Transverse colon (tissue), 4 donors: ENCODE results near the gene NELL2. TPM values are rescaled to one million over a fixed set of nuclear protein-coding genes. Genes with fewer than 3 reads are reported as not detected.

Source experiments
- DNase-seq: peaks from one replicate; pipeline ENCODE4 v3.0.0-alpha.2; 2019
- H3K27ac ChIP-seq, 4 donors: fragments of 200-600 bp; sonication (generic); 2 replicates each; pipeline ENCODE4 v1.5.1; 2016 to 2018; ENCODE audit warnings: inconsistent platforms in 4 of 4
- H3K27me3 ChIP-seq: fragments of 200-600 bp; sonication (generic); 2 replicates; pipeline ENCODE4 v1.5.1; 2017; ENCODE audit warnings: inconsistent platforms
- H3K36me3 ChIP-seq, 4 donors: fragments of 200-600 bp; sonication (generic); 2 replicates each; pipeline ENCODE4 v1.5.1; 2017 to 2019; ENCODE audit warnings: inconsistent platforms in 4 of 4
- H3K4me1 ChIP-seq, 4 donors: fragments of 200-600 bp; sonication (generic); 2 replicates each; pipeline ENCODE4 v1.5.1; 2017 to 2020; ENCODE audit warnings: inconsistent platforms in 4 of 4
- H3K4me3 ChIP-seq, 4 donors: fragments of 200-600 bp; sonication (generic); 1 replicate in 1 of 4; 2 replicates in 3 of 4; pipeline versions ENCODE4 v1.5.1 to v1.6.1; 2017 to 2019; ENCODE audit warnings: inconsistent platforms in 4 of 4
- H3K9me3 ChIP-seq, 2 donors: fragments of 200-600 bp; sonication (generic); 2 replicates each; pipeline ENCODE4 v1.5.1; 2017 to 2019; ENCODE audit warnings: inconsistent platforms in 2 of 2
- EP300 ChIP-seq: sonication (generic); formaldehyde crosslinking; IDR thresholded peaks from one replicate; pipeline ENCODE4 v1.6.1; 2017; ENCODE audit warnings: antibody characterized with exemption, low read depth
- POLR2A ChIP-seq: fragments of 450-650 bp; IDR thresholded peaks from one replicate; pipeline ENCODE4 v1.6.1; 2016; ENCODE audit warnings: antibody characterized with exemption, mild to moderate bottlenecking, moderate library complexity
- POLR2AphosphoS5 ChIP-seq, 3 donors: sonication (generic); formaldehyde crosslinking; IDR thresholded peaks; one replicate each; pipeline ENCODE4 v1.6.1; 2016; ENCODE audit warnings: antibody characterized with exemption in 3 of 3
- WGBS, 2 donors: methylation state at CpG; one replicate each; pipeline ENCODE4 v1.1.5; 2018; ENCODE audit warnings: low coverage in 1 of 2; 5-methylcytosine and 5-hydroxymethylcytosine counted together
- in situ Hi-C, 4 donors: fragments of 200-750 bp; cut with MboI; loops; one replicate each; pipeline versions ENCODE4 v1.15.0 to v1.15.1; 2017; ENCODE audit warnings: low sequenced_read_pairs in 3 of 4, low pct_ligation_motif_present in 1 of 4, low pct_unique_long_range_greater_than_20kb in 1 of 4
- intact Hi-C: fragments of 100-400 bp; cut with DNase I; formaldehyde crosslinking; loops from one replicate; pipeline ENCODE4 v1.15.1; 2023; ENCODE audit warnings: low total_unique reads
- total RNA-seq, 4 donors: library from RNA; depleted of rRNA; stranded (reverse); fragments of >200 nt; gene quantifications; one replicate each; pipeline ENCODE4 v1.1.0, GENCODE V29; 2016
- TF ChIP-seq, protein P1 (sequence below), 5 experiments: fragments of 200-600 bp in 3 of 5; fragments of 450-650 bp in 2 of 5; sonication (generic) in 3 of 5; IDR thresholded peaks; 1 replicate in 2 of 5; 2 replicates in 3 of 5; pipeline ENCODE4 v1.5.1; 2016 to 2017; ENCODE audit warnings: antibody characterized with exemption in 5 of 5, inconsistent platforms in 3 of 5, mild to moderate bottlenecking in 2 of 5, moderate library complexity in 1 of 5

Gene NELL2
- total RNA-seq, 4 donors from 2014 or later, result 1.4 to 10.5 (median 9.5) TPM

DNA sequence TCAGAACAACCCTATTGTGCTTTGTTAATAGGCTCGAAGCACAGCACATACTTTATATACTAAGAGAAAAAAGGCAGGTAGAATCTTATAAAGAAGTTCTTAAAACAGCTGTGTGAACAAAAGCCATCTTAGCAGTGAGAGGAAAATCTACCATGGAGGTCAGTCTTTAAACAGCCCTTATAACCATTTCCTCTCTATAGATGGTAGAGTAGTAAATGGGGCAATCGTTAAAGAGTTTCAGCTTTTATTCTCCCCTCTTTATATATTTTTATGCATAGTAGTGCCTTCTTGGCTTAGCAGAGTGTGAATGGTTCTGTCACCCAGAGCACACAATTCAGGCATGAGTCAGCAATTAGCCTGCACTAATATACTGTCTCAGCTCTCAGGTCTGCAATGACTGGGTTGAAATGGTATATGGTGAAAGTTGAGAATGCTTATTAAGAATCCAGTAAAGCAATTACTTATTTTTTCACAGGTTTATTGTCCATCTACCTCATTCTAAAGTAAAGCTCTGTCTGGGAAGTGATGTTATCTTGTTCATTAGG is 305.0 kb downstream of the NELL2 start:
- intact Hi-C loops, result no loop called here
- TF ChIP-seq EP300 (no peak), POLR2A (no peak), POLR2AphosphoS5 (IDR thresholded peaks at IDR 0.05) (no peak)
- TF ChIP-seq, protein P1, sequence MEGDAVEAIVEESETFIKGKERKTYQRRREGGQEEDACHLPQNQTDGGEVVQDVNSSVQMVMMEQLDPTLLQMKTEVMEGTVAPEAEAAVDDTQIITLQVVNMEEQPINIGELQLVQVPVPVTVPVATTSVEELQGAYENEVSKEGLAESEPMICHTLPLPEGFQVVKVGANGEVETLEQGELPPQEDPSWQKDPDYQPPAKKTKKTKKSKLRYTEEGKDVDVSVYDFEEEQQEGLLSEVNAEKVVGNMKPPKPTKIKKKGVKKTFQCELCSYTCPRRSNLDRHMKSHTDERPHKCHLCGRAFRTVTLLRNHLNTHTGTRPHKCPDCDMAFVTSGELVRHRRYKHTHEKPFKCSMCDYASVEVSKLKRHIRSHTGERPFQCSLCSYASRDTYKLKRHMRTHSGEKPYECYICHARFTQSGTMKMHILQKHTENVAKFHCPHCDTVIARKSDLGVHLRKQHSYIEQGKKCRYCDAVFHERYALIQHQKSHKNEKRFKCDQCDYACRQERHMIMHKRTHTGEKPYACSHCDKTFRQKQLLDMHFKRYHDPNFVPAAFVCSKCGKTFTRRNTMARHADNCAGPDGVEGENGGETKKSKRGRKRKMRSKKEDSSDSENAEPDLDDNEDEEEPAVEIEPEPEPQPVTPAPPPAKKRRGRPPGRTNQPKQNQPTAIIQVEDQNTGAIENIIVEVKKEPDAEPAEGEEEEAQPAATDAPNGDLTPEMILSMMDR (IDR thresholded peaks at IDR 0.05), result no peak
- no peaks in the 10 kb centered on the region for H3K27me3 ChIP-seq
- 69 to 85% methylated on average over 2 of the region's 2 CpGs for WGBS, 2 donors
- no peak overlapping the region for H3K4me3 ChIP-seq
- no peak overlapping the region for H3K27ac ChIP-seq
- H3K36me3 ChIP-seq, result no peaks in the 10 kb centered on the region
- in situ Hi-C loops, result no loop called here
- H3K4me1 ChIP-seq, result no peaks in the 10 kb centered on the region
- H3K9me3 ChIP-seq, result no peaks in the 10 kb centered on the region
- no peak for DNase-seq

DNA sequence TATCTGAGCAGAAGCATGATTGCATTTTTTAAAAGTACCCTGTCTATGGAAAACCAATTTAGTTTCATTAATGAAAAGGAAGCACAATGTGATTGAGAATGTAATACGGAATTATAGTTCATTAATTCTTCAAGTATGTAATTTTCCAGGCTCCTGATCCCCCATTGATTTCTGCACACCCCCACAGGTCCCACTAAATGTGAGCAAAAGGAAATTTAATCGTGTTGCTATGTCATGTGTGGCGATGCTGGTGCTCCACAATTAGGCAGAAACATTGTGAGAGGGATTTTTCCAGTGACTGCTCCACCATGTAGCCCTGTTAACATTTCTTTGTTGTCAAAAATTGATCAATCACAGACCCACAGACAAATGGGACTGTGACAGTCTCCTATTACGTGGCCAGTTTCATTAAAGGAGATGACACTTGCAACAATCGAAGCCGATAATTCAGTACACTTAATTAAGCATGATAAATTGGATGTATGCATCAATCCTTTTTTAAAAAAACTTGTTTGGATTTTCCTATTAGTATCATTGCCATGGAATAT is 306.0 kb downstream of the NELL2 start:
- TF ChIP-seq POLR2A, result no peak
- no peak for TF ChIP-seq POLR2AphosphoS5 (IDR thresholded peaks at IDR 0.05)
- TF ChIP-seq, protein P1 (IDR thresholded peaks at IDR 0.05), result no peak
- TF ChIP-seq EP300, result no peak

GRCh38 chr12:44565163-44565562 is 311.0 kb downstream of the NELL2 start:
- intact Hi-C loops (no loop called here), in situ Hi-C loops (no loop called here)
- TF ChIP-seq POLR2AphosphoS5 (IDR thresholded peaks at IDR 0.05), result no peak
- Histone ChIP-seq H3K36me3 (no peaks in the 10 kb centered on the region), H3K4me3 (no peak overlapping the region), H3K27me3 (no peaks in the 10 kb centered on the region), H3K9me3 (no peaks in the 10 kb centered on the region), H3K27ac (no peak overlapping the region), H3K4me1 (no peaks in the 10 kb centered on the region)
- WGBS, 2 donors, result 84 to 90% methylated on average over 4 to 5 of the region's 5 CpGs
- DNase-seq, result no peak

More for the DNA sequence above, 306.0 kb downstream of the NELL2 start:
- H3K36me3 ChIP-seq, result no peaks in the 10 kb centered on the region
- H3K4me3 ChIP-seq, result no peak overlapping the region
- DNase-seq, result no peak
- in situ Hi-C loops, result no loop called here
- no peaks in the 10 kb centered on the region for H3K9me3 ChIP-seq
- no peaks in the 10 kb centered on the region for H3K27me3 ChIP-seq
- H3K4me1 ChIP-seq, result no peaks in the 10 kb centered on the region
- intact Hi-C loops, result no loop called here
- H3K27ac ChIP-seq, result no peak overlapping the region
- 74 to 80% methylated on average over 5 to 6 of the region's 6 CpGs for WGBS, 2 donors

- Histone ChIP-seq H3K27ac (no peak overlapping the region), H3K4me3 (no peak overlapping the region), H3K9me3 (no peaks in the 10 kb centered on the region), H3K4me1 (no peaks in the 10 kb centered on the region), H3K27me3 (no peaks in the 10 kb centered on the region), H3K36me3 (no peaks in the 10 kb centered on the region)
- TF ChIP-seq EP300 (no peak), POLR2A (no peak), POLR2AphosphoS5 (IDR thresholded peaks at IDR 0.05) (no peak)
- TF ChIP-seq, protein P1 (IDR thresholded peaks at IDR 0.05), result no peak
- no peak for DNase-seq
- in situ Hi-C loops (no loop called here), intact Hi-C loops (no loop called here)
- WGBS, 2 donors, result 77 to 90% methylated on average over 4 of the region's 4 CpGs
Observed at GRCh38 chr12:44563486-44563885, 312.6 kb downstream of the NELL2 start.
